Right lobe of liver (tissue), 4 donors: ENCODE results near the gene DOCK3.

Experiments
- POLR2A ChIP-seq: fragments of 450-650 bp; IDR thresholded peaks from one replicate; pipeline ENCODE4 v1.6.1; 2017; ENCODE audit warnings: antibody characterized with exemption, mild to moderate bottlenecking
- TF ChIP-seq, protein P1 (sequence below), 4 donors: fragments of 200-600 bp in 3 of 4; fragments of 450-650 bp in 1 of 4; IDR thresholded peaks; one replicate each; pipeline versions ENCODE4 v1.5.1 to v1.8.0; 2016 to 2022; ENCODE audit warnings: antibody characterized with exemption in 4 of 4, mild to moderate bottlenecking in 2 of 4
- donor health status: DM: no; HTN: no; CAD: no.
- donor health status: DM: no; HTN: no; CAD: no.
- donor health status: DM: no; HTN: yes; CAD: no.

DNA sequence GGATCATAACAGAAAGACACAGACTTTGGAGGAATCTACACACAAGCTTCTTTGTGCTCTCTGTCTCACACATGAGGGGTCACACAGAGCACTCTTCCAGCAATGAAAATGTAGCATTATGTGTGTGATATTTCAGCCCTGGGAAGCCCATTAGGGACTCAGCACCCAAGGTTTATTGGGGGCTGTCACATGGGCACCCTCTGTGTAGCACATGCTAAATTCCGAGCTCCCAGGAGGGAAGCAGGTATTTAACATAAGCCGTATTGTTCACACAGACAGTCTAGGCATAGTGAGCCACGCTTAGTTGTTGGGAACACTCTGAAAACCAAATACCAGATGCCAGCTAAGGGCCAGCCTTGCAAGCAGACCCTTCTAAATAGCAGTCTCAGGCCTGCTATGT lies 448.8 kb downstream of the DOCK3 start:
- TF ChIP-seq, protein P1, sequence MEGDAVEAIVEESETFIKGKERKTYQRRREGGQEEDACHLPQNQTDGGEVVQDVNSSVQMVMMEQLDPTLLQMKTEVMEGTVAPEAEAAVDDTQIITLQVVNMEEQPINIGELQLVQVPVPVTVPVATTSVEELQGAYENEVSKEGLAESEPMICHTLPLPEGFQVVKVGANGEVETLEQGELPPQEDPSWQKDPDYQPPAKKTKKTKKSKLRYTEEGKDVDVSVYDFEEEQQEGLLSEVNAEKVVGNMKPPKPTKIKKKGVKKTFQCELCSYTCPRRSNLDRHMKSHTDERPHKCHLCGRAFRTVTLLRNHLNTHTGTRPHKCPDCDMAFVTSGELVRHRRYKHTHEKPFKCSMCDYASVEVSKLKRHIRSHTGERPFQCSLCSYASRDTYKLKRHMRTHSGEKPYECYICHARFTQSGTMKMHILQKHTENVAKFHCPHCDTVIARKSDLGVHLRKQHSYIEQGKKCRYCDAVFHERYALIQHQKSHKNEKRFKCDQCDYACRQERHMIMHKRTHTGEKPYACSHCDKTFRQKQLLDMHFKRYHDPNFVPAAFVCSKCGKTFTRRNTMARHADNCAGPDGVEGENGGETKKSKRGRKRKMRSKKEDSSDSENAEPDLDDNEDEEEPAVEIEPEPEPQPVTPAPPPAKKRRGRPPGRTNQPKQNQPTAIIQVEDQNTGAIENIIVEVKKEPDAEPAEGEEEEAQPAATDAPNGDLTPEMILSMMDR (IDR thresholded peaks at IDR 0.05): no peak
- no peak for TF ChIP-seq POLR2A
